Ishikawa (cell line): ENCODE data around the gene IPO9.

Experiments used
- CEBPB ChIP-seq: IDR thresholded peaks from 2 replicates; pipeline ENCODE4 v1.6.1; 2012
- CREB1 ChIP-seq: IDR thresholded peaks from 2 replicates; pipeline ENCODE4 v1.6.1; 2012; ENCODE audit warnings: low read depth
- EGR1 ChIP-seq: IDR thresholded peaks from 2 replicates; pipeline ENCODE4 v1.6.1; 2012
- EP300 ChIP-seq: IDR thresholded peaks from 2 replicates; pipeline ENCODE4 v1.6.1; 2012; ENCODE audit warnings: borderline replicate concordance
- FOXM1 ChIP-seq: IDR thresholded peaks from 2 replicates; pipeline ENCODE4 v1.6.1; 2012; ENCODE audit warnings: low read depth, borderline replicate concordance
- MAX ChIP-seq: IDR thresholded peaks from 2 replicates; pipeline ENCODE4 v1.6.1; 2012
- NFIC ChIP-seq: IDR thresholded peaks from 2 replicates; pipeline ENCODE4 v1.6.1; 2012
- RAD21 ChIP-seq: IDR thresholded peaks from 2 replicates; pipeline ENCODE4 v1.6.1; 2012; ENCODE audit warnings: low read depth
- REST ChIP-seq: IDR thresholded peaks from 2 replicates; pipeline ENCODE4 v1.6.1; 2012; ENCODE audit warnings: low read depth, mild to moderate bottlenecking
- TAF1 ChIP-seq: IDR thresholded peaks from 2 replicates; pipeline ENCODE4 v1.6.1; 2012; ENCODE audit warnings: low read depth, mild to moderate bottlenecking
- TCF12 ChIP-seq: IDR thresholded peaks from 2 replicates; pipeline ENCODE4 v1.6.1; 2012; ENCODE audit warnings: low read depth
- USF1 ChIP-seq: IDR thresholded peaks from 2 replicates; pipeline ENCODE4 v1.6.1; 2012
- YY1 ChIP-seq: IDR thresholded peaks from 2 replicates; pipeline ENCODE4 v1.6.1; 2012; ENCODE audit warnings: low read depth
- ZBTB7A ChIP-seq: IDR thresholded peaks from 2 replicates; pipeline ENCODE4 v1.6.1; 2012; ENCODE audit warnings: low read depth

- TF ChIP-seq MAX = no peak
- TF ChIP-seq TAF1 = no peak
- no peak for TF ChIP-seq YY1
- no peak for TF ChIP-seq EP300
- TF ChIP-seq USF1 = no peak
- TF ChIP-seq REST = no peak
- no peak for TF ChIP-seq ZBTB7A
- TF ChIP-seq EGR1 = no peak
- TF ChIP-seq CEBPB = no peak
- no peak for TF ChIP-seq TCF12
- TF ChIP-seq RAD21 = no peak
- TF ChIP-seq CREB1 = no peak
- no peak for TF ChIP-seq FOXM1
- no peak for TF ChIP-seq NFIC
These were observed 46.6 kb upstream of the IPO9 start for GRCh38 chr1:201782353-201782752.
